ENCODE data around the gene MRPL20. TPM values are rescaled to one million over a fixed set of nuclear protein-coding genes. Genes with fewer than 3 reads are reported as not detected.

Gene MRPL20
- polyA plus RNA-seq, 3 donors = 84.3 to 186 (median 156) TPM

DNA sequence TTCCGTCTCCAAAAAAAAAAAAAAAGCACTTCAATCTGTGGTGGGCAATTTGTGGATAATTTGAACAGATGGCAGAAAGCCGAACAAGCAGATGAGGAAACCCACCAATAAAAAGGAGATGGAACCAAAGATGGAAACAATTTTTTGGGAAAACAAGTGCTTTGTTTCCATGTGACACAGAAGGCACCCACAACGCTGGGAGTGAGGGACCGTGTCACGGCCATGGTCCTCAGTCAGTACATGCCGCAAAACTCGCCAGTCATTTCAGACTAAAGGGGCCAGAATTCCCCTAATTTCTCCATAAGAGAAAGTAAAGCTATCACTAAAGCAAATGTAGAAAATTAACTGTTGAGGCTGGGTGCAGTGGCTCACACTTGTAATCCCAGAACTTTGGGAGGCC, 13.0 kb downstream of the MRPL20 start:
- TF ChIP-seq, protein P1, sequence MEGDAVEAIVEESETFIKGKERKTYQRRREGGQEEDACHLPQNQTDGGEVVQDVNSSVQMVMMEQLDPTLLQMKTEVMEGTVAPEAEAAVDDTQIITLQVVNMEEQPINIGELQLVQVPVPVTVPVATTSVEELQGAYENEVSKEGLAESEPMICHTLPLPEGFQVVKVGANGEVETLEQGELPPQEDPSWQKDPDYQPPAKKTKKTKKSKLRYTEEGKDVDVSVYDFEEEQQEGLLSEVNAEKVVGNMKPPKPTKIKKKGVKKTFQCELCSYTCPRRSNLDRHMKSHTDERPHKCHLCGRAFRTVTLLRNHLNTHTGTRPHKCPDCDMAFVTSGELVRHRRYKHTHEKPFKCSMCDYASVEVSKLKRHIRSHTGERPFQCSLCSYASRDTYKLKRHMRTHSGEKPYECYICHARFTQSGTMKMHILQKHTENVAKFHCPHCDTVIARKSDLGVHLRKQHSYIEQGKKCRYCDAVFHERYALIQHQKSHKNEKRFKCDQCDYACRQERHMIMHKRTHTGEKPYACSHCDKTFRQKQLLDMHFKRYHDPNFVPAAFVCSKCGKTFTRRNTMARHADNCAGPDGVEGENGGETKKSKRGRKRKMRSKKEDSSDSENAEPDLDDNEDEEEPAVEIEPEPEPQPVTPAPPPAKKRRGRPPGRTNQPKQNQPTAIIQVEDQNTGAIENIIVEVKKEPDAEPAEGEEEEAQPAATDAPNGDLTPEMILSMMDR (IDR thresholded peaks at IDR 0.05) = no peak
- Mint-ChIP-seq H3K27ac (peak overlapping the region in 1 of 7 donors; percentile 46), H3K36me3 (peaks cover 66 to 85% of the 10 kb centered on the region in 2 donors), H3K4me3 (no peak overlapping the region), H3K4me1 (peaks cover 19% of the 10 kb centered on the region), H3K9me3 (peaks cover 0 to 7% (median 5%) of the 10 kb centered on the region in 7 donors), H3K27me3 (ENCODE audit: low read depth in 3 of 3) (no peaks in the 10 kb centered on the region)
- Histone ChIP-seq H2AFZ (ENCODE audit: insufficient read depth, low read depth, low read length, poor library complexity, severe bottlenecking) (no peak overlapping the region), H3K36me3 (replicated peaks in 1 of 2; ENCODE audit: control insufficient read depth in 1 of 2, insufficient read depth in 2 of 2, low read length in 2 of 2) (peaks cover 76 to 82% of the 10 kb centered on the region in 2 donors), H3K4me2 (replicated peaks; ENCODE audit: extremely low read depth, low read length, poor library complexity, severe bottlenecking) (no peak overlapping the region), H3K4me1 (ENCODE audit: control insufficient read depth in 1 of 2, insufficient read depth in 2 of 2, low read length in 2 of 2) (peaks cover 10 to 21% of the 10 kb centered on the region in 2 donors), H3K27me3 (ENCODE audit: control insufficient read depth in 2 of 2, insufficient read depth in 2 of 2, low read length in 2 of 2) (no peaks in the 10 kb centered on the region), H3K79me2 (ENCODE audit: insufficient read depth, low read length) (peaks cover 57% of the 10 kb centered on the region), H3K9me3 (replicated peaks in 1 of 2; ENCODE audit: control insufficient read depth in 1 of 2, insufficient read depth in 1 of 2, low read length in 2 of 2) (no peaks in the 10 kb centered on the region), H4K20me1 (ENCODE audit: insufficient read depth, low read length) (peaks cover 51% of the 10 kb centered on the region), H3K27ac (ENCODE audit: low read depth in 1 of 2, low read length in 2 of 2) (no peak overlapping the region), H3K9ac (ENCODE audit: insufficient read depth, low read length, poor library complexity, severe bottlenecking) (no peak overlapping the region), H3K4me3 (replicated peaks in 1 of 3; ENCODE audit: low read depth in 2 of 3, low read length in 3 of 3) (no peak overlapping the region)
- 100% methylated on average over 1 of the region's 7 CpGs for WGBS (ENCODE audit: insufficient coverage)
- no peak for DNase-seq
- intact Hi-C loops (cut with micrococcal nuclease) = no loop called here

DNA sequence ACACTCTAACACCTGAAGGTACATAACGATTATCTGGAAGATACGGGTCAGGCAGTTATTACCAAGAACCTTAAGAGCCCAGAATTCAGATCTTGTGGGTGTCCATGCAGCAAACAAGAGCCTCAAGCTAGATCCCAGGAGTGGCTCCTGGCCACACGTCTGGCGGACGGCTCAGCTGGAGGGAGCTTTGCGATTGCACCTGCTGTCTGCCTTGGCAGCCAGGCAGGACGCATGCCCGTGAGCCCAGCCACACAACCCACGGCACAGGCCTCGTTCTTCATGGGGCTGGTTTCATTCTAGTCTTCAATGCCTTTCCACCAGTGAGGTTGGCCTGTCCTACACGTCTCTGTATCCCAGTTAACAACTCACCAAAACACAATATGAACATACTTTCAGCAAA, 13.7 kb downstream of the MRPL20 start:
- Mint-ChIP-seq H3K4me1 (peaks cover 18% of the 10 kb centered on the region), H3K27ac (peak overlapping the region in 1 of 7 donors; percentile 18), H3K27me3 (ENCODE audit: low read depth in 3 of 3) (no peaks in the 10 kb centered on the region), H3K4me3 (no peak overlapping the region), H3K9me3 (peaks cover 0 to 7% (median 5%) of the 10 kb centered on the region in 7 donors), H3K36me3 (peaks cover 68 to 92% of the 10 kb centered on the region in 2 donors)
- Histone ChIP-seq H3K36me3 (replicated peaks in 1 of 2; ENCODE audit: control insufficient read depth in 1 of 2, insufficient read depth in 2 of 2, low read length in 2 of 2) (peaks cover 82 to 89% of the 10 kb centered on the region in 2 donors), H4K20me1 (ENCODE audit: insufficient read depth, low read length) (peaks cover 51% of the 10 kb centered on the region), H3K9me3 (replicated peaks in 1 of 2; ENCODE audit: control insufficient read depth in 1 of 2, insufficient read depth in 1 of 2, low read length in 2 of 2) (no peaks in the 10 kb centered on the region), H3K4me1 (ENCODE audit: control insufficient read depth in 1 of 2, insufficient read depth in 2 of 2, low read length in 2 of 2) (peaks cover 9 to 18% of the 10 kb centered on the region in 2 donors), H2AFZ (ENCODE audit: insufficient read depth, low read depth, low read length, poor library complexity, severe bottlenecking) (no peak overlapping the region), H3K4me2 (replicated peaks; ENCODE audit: extremely low read depth, low read length, poor library complexity, severe bottlenecking) (no peak overlapping the region), H3K27ac (ENCODE audit: low read depth in 1 of 2, low read length in 2 of 2) (no peak overlapping the region), H3K27me3 (ENCODE audit: control insufficient read depth in 2 of 2, insufficient read depth in 2 of 2, low read length in 2 of 2) (no peaks in the 10 kb centered on the region), H3K79me2 (ENCODE audit: insufficient read depth, low read length) (peaks cover 50% of the 10 kb centered on the region), H3K9ac (ENCODE audit: insufficient read depth, low read length, poor library complexity, severe bottlenecking) (no peak overlapping the region), H3K4me3 (replicated peaks in 1 of 3; ENCODE audit: low read depth in 2 of 3, low read length in 3 of 3) (no peak overlapping the region)
- DNase-seq = no peak
- WGBS (ENCODE audit: insufficient coverage) = 98% methylated on average over 11 of the region's 11 CpGs
- intact Hi-C loops (cut with micrococcal nuclease) = no loop called here
- TF ChIP-seq, protein P1 (IDR thresholded peaks at IDR 0.05) = no peak

Measured in CD14-positive monocyte (primary cell).